Stimulated activated CD4-positive, alpha-beta T cell treated with anti-CD3 and anti-CD28 coated beads, Interleukin-2, amount 100 ng/mL, for 48 hours (primary cell): Measurements from ENCODE around the gene LKAAEAR1.
"Not testable (repeated sequence)": the region's sequence is repeated elsewhere in the genome, so short reads cannot be mapped to it uniquely, and the experiment has no call there.

Source experiments
- DNase-seq, 2 donors: peaks; one replicate each; pipeline ENCODE4 v3.0.0-alpha.2; 2020

Gene LKAAEAR1

DNA sequence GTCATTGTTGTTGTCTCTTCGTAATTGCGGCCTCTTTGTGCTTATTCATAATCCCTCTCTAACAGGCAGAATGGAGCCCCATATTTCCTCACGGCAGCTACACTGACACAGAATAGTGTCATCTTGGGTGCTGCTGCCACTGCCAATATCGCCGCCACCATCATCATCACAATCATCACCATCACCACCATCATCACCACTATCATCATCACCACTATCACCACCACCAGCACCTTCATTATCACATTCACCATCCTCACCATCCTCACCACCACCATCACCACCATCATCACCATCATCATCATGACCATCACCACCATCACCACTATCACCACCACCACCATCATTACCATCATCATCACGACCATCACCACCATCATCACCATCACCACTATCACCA lies 12.3 kb upstream of the LKAAEAR1 start:
- no peak for DNase-seq

DNA sequence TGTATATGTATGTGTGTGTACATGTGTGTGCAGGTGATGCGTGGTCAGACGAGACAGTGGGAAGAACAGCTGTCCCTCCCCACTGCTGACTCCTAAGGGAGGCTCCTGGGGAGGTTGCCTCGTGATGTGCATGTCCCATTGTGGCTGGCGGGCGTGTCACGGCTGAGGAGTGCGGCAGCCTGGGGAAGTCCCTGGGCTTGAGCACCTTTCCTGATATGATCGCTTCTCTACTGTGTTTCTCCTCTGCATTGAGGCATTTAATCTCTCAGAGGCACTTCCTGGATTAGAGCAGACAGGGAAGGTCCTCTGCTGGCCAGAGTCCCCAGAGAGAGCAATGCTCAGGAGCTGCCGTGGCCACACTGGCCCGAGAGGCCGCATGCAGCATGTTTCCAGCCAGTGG lies 11.7 kb upstream of the LKAAEAR1 start:
- no peak for DNase-seq

DNA sequence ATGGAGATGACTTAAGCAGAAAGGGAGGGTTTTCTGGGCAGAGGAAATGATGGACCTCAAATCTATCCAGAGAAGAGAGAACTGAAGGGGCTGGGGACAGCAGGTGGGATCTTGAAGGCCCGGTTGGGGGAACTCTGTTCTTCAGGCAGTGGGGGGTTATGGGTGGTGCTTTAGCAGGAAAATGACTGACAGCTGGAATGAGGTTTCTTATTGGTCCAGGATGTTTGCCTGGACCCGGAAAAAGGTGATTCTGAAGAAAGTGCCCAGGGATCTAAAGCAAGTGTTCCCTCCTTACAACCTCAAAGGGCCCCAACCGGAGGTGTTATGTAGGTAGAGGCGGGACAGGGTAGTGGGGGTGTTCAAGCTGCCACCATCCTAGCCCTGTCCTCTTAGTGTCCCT lies 11.3 kb upstream of the LKAAEAR1 start:
- DNase-seq = no peak

DNA sequence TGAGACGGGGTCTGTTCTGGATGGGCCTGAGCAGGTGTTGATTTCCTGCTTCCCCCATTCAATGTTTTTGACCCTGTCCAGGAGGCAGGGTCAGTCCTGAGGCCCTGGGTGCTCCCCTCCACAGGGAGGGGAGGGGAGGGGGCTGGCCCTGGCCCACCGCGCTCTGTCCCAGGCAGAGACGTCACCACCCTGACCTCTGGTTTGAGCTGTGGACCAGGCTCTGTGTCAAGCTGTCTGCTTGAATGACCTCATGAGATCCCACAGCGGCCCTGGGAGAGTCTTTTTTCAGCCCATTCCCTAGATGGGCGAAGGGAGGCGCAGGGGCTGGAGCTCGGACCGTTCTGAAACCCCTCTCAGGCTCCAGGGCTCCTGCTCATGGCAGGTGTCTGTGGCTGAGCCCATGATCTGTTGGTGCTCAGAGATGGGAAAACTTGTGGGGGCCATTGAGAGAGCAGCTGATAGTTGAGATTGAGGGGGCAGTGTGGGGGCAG lies 8.9 kb upstream of the LKAAEAR1 start:
- DNase-seq = no peak

DNA sequence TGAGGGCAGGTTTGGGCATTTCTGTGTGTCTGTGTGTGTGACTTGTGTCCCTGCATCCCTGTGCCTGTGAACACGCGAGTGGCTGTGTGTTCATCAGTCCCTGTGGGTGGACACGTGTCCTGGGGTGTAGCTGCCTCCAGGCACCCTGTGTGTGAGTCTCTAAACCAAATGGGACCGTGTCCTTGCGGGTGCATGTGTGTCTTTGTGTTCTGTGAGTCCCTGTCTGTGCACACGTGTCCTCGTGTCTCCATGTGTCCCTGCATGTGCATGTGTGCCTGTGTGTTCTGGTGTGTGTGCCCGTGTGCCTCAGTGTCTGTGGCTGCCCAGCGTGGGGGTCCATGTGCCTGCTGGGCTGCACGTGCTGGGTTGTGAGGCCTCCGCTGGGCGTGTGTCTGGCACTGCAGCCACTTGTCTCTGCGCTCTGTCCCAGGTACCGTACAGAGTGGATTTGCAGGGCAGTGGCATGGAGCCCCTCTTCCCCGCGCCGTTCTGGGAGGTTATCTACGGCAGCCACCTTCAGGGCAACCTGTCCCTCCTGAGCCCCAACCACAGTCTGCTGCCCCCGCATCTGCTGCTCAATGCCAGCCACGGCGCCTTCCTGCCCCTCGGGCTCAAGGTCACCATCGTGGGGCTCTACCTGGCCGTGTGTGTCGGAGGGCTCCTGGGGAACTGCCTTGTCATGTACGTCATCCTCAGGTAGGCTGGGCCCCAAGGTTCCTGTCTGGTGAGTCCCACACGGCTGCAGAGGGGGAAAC lies 8.2 kb upstream of the LKAAEAR1 start:
- DNase-seq = no peak

DNA sequence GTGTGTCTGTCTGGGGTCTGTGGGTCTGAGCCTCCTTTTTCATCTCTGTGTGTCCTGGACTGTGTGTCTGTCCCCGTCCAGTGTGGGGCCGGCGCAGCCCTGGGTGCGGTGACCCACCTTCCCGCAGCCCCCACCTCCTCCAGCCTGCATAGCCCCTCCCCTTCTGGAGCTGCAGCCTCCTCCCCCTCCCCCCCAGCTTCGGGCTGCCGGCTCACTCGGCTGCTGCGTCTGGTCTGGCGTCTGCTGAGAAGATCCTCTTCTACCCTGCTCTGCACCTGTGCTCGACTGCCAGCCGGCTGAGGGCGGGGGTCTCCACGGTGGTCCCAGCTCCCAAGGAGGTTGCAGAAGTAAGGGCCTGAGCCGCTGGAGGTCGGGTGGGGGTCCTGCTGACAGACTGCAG lies 7.6 kb upstream of the LKAAEAR1 start:
- no peak for DNase-seq

DNA sequence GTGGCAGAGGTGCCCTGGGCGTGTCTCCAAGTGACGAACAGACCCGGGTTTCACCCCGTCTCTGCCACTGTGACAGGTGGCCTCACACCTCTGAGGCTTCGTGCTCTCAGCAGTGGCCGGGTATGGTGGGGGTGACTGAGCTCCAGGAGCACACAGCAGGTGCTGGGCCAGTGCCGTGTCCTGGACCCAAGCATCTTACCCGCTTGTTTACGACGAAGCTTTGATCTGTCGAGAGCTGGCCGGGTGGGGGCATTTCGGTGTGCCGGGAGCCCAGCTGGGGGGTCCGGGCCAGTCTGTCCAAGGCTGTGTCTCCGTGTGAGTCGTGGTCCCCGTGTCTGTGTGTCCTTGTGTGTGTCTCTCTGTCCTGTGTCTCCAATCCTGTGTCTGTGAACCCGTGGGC lies 7.1 kb upstream of the LKAAEAR1 start:
- DNase-seq = no peak

DNA sequence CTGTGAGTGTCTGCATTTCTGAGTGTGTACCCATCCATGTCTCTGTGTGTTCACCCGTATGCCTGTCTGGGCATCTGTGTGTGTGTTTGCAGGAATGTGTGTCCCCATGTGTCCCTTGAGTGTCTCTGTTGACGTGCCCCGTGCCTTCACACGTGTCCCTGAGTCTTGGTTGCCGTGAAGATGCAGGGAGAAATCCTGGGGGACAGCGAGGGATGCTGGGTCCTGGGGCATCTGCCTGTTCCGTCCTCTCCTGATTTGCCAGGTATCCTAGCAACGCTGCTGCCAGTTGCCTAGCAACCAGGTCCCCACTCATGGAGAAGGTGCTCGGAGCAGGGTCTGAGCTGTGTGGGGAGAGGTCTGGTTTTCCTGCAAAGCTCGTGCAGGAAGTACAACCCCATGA lies 6.0 kb upstream of the LKAAEAR1 start:
- DNase-seq = no peak

DNA sequence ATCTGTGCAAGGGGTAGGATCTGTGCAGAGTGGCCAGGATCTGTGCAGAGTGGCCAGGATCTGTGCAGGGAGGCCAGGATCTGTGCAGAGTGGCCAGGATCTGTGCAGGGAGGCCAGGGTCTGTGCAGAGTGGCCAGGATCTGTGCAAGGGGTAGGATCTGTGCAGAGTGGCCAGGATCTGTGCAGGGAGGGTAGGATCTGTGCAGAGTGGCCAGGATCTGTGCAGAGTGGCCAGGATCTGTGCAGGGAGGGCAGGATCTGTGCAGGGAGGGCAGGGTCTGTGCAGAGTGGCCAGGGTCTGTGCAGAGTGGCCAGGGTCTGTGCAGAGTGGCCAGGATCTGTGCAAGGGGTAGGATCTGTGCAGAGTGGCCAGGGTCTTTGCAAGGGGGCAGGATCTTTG lies 4.4 kb upstream of the LKAAEAR1 start:
- DNase-seq = not testable (repeated sequence)

DNA sequence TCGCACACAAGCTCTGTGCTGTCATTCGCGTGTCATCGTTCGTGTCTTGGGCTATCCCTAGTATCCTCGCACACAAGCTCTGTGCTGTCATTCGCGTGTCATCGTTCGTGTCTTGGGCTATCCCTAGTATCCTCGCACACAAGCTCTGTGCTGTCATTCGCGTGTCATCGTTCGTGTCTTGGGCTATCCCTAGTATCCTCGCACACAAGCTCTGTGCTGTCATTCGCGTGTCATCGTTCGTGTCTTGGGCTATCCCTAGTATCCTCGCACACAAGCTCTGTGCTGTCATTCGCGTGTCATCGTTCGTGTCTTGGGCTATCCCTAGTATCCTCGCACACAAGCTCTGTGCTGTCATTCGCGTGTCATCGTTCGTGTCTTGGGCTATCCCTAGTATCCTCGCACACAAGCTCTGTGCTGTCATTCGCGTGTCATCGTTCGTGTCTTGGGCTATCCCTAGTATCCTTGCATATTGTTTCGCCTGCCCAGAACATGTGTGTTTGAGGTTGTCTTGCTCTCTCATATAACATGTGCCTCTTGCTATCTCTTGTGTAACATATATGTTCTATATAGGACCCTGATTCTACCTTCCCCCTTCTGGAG lies 3.1 kb upstream of the LKAAEAR1 start:
- not testable (repeated sequence) for DNase-seq

DNA sequence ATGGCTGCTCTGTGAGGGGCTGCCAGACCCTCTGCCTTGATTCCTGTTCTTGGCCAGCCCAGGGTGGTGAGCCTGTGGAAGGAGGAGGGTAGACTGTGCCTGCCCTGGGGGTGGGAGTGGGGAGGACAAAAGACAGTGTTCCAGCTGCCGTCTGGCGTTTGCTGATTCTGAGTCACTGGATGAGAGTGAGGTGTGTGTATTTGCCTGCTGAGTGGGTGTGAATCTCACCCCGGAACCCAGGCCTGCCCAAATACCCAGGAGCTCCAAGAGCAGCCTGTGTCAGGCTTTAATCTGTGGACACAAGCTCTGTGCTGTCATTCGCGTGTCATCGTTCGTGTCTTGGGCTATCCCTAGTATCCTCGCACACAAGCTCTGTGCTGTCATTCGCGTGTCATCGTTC lies 2.6 kb upstream of the LKAAEAR1 start:
- no peak for DNase-seq

DNA sequence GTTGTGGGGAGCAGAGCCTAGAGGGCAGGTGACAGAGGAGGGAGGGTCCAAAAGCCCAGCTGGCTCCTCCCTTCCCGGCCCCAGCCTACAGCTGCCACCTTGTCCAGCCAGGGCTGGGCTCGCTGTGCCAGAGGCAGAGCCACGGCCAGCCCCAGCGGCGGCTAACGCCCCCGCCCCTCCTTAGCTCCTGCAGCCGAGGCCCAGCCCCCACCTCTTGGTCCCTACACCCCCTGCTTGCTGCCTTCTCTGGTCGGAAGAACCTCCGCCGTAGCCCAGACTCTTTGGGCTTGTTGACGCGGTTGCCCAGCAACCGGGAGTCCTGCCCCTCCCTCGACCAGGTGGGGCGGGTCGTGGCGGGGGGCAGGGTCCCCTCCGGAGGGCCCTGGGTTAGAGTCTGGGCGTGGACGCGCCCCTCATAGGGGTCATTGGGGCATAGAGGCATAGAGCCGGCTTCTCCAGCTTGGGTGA lies 521 bp upstream of the LKAAEAR1 start:
- DNase-seq = no peak

DNA sequence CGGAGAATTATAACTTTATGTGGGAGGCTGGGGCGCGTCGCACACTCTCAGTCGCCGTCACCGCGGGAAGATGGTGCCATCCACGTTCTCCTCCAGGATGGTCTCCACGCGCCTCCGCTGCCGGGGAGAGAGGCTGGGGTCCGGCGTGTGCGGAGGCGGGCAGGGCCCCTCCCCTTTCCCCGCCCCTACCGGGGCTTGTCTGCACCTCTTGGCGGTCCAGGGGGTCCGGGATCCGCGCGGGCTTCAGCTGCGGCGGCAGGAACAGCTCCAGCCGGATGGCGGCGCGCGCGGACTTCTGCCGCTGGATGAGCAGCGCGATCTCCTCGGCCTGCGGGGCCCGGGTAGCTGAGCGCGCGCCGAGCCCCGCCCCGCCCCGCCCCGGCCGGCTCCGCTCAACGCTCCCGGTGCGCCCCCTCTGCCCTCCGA lies 807 bp downstream of the LKAAEAR1 start:
- DNase-seq = peak; percentile 65 to 72

DNA sequence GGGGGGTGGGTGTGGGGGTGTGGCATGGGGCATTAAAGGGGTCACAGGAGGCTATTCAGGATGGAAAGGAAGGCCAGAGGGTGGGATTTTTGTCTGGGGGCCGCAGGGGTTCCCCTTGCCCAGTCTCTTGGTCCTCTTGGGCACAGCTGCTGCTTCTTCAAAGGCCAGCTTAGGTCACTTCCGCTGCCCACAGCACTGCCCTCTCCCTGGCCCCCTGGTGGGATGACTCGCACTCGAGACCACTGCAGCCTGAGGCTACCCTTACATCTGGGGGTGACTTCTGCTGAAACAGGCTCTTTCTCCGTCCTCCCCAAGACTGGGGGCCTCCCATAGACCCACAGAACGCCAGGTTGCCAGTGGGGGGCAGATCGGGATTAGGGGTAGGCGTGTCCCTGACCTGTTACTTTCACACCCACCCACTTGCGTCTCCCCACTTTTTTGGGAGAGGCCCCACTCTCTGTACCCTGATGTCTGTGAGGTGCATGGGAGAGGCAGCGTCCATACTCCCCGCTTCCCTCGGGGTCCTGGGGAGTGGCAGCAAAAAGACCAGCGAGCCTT lies 1.3 kb downstream of the LKAAEAR1 start:
- no peak for DNase-seq

DNA sequence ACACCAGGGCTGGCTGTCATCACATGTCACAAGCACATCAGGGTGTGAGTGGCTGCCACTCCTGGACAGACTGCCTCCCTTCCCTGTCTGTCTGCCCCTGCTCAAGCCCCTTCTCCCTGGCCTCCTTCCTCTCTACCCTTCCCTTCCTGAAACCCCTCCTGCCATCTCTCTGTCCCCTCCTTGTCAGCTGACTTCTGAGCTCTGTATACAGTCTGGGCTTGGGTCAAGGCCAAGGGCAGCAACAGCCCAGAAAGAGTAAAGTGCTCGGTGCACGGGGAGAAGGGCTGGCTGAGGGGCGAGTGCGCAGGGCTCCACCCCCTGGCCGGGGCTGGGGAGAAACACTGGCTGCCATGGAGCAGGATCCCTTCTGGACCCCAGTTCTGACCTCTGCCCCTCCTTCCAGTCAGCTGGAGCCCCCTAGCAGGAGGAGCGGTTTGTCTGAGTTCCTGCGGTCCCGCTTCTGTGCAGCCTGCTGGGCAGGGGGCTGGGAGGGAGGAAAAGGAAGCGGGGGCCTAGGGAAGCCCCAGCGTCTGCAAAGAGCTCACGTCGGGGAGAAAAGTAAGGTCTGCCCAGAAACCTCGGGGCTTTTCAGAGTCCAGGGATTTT lies 2.0 kb downstream of the LKAAEAR1 start:
- DNase-seq = no peak

DNA sequence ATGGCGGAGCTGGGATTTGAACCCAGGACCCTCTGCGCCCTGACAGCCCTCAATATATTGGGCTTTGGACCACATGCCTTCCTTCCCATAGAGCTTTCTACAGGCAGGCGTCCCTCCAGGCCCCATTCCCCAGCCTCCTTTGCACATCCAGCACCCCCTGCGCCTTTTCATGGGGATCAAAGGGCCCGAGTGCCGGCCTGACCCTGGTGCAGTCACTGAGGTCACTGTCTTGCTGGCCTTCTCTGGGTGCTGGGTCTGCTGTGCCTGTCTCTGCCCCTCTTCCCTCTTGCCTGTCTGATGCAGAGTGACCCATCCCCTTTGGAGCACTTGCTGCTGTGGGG lies 2.6 kb downstream of the LKAAEAR1 start:
- no peak for DNase-seq

DNA sequence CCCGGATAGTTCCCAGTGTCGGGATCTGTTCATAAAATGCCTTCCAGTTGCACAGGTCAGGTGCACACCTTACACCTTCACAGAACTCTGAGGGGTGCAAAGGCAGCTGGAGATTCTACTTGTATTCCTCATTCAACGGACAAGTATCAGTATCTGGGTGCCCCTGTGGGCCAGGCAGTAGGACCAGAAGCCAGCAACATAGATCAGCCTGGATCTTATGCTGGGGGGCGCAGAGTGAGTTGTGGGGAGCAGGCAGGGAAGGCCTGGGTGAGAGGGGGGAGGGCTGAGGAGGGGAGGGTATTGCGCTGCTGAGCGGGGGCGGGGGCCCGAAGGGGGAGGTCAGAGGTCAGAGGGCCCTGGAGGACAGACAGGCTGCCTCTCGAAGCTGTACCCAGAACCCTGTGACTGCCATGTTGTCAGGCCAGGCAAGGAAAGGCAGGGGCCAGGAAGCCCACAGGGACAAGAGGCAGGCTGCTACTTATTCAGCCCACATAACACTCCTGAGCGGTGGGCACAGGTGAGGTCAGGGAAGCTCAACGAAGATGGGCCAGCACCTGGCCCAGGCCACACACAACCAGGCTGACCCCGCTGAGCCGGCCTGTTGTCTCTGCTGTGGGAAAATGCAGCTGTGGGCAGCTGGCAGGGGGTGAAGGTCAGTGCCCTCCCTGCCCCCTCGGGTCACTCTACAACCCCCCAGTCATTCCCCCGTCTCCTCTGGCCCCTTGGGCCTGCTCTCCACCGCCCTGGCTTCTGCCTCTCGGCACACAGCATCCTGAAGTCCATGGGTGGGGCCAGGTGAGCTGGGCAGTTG lies 3.2 kb downstream of the LKAAEAR1 start:
- no peak for DNase-seq

DNA sequence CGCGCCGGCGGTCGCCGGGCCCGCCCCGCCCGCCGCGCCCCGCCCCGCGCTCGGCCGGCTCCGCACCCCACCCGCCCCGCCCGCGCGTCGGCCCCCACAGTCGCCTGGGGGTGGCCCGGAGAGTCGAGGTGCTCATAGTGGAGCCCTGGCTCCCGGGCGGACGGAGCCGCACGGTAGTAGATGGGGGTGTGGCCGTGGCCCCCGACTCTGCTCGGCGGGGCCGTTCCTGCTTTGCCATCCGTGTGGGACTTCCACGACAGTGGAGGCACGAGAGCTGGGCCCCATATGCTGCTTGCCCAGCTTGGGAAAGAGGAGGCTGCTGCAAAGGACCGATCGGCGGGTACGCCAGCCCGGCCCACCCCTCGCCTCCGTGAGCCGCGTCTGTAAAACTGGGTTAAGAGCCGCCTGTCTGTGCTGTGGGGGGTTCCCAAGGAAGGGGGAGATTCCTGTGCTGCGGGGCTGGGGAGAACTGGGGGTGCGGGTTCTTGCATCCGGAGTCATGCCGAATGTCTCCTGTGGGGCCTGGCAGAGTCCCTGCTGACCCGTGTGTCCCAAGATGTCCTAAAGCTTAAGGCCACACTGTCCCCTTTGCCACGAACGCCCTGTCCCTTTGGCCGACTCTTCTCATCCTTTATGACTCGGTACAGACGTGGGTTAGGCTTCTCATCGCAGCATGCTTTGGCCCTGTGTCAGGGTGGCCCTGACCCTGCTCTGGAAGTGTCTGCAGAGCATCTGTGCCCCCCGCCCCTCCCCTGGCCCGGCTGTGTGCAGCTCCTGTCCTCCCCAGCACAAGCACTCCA lies 4.0 kb downstream of the LKAAEAR1 start, which contains the start of gene OPRL1:
OPRL1 (plus strand) TSS at position 70 of the 800 bp plus-strand sequence. CDS start 12,639 bp downstream, outside the sequence.
- no peak for DNase-seq

DNA sequence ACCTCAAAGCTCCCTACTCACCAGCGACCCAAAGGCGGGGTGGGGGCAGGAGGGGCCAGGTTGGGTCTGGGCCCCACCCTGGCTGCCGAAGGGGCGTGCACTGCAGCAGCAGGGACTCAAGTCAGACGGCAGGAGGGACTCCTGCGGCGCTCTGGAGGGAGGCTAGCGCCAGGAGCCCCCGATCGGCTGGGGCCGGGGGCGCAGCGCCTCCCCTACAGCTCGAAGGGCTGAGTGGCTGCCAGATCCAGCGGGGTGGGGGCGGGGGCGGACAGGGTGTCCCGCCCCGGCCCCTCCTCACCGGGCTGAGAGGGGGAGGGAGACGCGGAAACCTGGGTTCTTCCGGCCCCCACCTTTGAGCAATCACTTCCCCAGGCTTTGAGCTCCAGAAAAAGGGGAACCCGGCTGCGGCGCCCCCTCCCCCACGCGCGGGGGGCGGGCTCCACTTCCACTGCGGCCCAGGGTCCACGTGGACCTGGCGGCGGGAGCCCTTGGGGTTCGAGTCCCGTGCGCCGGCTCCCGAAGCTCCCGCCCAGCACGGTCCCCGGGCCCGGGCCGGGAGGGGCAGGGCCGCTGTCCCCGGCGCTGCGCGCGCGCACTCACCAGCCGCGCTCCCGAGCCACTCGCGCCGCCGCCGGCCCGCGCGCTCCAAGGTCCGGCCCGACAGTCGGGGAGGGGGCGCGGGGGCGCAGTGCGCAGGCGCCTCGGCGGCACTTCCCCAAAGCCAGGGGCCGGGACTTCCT lies 4.8 kb downstream of the LKAAEAR1 start, which contains the start of gene RGS19:
RGS19 (minus strand) TSS at position 246 of the 740 bp plus-strand sequence. CDS start 2,632 bp downstream, outside the sequence.
- peak; percentile 62 to 66 for DNase-seq

DNA sequence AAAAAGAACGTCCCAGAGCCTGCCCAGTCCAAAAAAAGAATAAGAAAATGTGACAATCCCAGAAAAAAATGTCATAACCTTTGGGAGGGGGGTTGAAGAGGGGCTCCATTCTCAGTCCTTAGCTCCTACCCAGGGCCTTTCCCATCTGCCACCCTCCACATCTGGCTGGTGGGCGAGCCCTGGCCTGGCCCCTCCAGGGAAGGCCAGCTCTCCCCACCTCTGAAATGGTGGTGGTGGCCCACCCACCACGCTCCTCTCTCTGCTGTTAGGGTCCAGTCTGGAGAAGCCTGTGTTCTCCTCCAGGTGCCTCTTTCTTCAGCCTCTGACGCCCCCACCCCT lies 5.3 kb downstream of the LKAAEAR1 start:
- no peak for DNase-seq

DNA sequence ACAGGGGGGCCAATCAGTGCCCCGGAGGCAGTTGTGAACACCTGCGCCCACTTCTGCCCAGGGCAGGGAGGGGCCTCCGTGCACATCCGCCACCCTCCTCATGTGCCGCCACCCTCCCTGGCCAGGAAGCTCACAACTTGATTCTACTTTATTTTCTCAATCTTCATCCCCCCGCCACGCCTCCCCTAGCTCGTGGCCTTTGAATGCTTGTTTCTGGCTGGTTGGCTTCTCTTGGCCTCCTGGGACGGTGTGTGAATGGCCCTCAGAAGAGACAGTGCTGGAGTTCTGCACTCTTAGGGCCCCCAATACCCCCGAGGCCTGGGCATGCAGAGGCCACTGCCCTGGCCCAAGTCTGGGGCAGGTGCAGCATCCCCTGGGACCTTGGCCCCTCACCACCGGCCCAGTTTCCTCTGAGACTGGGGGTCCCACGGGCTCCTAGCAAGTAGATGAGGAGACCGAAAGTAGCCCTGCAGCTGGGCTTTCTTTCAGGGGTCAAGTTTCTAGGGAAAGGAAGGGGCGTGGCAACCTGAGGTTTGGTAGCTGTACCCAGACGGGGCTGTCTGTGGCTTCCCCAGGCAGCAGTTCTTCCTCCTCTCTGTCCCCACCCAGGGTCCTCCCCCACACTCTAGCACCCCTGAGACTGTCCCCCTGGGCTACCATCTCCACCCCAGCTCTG lies 6.2 kb downstream of the LKAAEAR1 start:
- DNase-seq = no peak
